C4-2B (cell line): Measurements from ENCODE around the gene ERO1B.

Experiments used
- ZFX ChIP-seq: fragments of 450-650 bp; IDR thresholded peaks from 2 replicates; pipeline ENCODE4 v1.6.1; 2017
- TF ChIP-seq, protein P1 (sequence below): fragments of 450-650 bp; conservative IDR thresholded peaks from 2 replicates; pipeline ENCODE4 v1.5.1; 2017; ENCODE audit warnings: mild to moderate bottlenecking

DNA sequence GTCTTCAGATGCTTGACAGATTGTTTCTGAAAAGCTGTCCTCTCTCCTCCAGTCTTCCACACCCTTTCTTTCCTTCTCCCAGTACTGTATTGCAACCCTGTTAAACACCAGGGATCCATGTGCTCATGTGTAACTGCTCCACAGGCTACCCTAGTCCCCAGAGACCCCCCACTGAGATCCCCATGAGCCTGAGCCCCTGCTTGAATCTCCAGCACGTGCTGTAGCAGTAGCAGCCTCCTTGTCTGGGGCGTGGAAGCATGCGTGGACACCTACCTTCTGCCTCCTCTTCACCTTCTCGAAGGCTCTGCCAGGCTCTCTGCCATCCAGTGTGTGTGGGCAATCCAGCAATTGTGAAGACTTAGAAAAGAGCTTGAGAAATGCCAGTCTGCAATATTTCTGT, 114.2 kb downstream of the ERO1B start:
- TF ChIP-seq, protein P1, sequence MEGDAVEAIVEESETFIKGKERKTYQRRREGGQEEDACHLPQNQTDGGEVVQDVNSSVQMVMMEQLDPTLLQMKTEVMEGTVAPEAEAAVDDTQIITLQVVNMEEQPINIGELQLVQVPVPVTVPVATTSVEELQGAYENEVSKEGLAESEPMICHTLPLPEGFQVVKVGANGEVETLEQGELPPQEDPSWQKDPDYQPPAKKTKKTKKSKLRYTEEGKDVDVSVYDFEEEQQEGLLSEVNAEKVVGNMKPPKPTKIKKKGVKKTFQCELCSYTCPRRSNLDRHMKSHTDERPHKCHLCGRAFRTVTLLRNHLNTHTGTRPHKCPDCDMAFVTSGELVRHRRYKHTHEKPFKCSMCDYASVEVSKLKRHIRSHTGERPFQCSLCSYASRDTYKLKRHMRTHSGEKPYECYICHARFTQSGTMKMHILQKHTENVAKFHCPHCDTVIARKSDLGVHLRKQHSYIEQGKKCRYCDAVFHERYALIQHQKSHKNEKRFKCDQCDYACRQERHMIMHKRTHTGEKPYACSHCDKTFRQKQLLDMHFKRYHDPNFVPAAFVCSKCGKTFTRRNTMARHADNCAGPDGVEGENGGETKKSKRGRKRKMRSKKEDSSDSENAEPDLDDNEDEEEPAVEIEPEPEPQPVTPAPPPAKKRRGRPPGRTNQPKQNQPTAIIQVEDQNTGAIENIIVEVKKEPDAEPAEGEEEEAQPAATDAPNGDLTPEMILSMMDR: no peak
- no peak for TF ChIP-seq ZFX
